ENCODE measurements around the gene EVPL.

GRCh38 chr17:76051561-76051960, 24.5 kb upstream of the EVPL start:
- TF ChIP-seq CTCF (IDR thresholded peaks at IDR 0.05; ENCODE audit: borderline replicate concordance, extremely low read depth, low read length, poor library complexity, severe bottlenecking) (no peak), EZH2 (IDR thresholded peaks at IDR 0.05; ENCODE audit: borderline replicate concordance, low read depth, low read length, severe bottlenecking) (no peak)

Data from DND-41 (cell line).